HG02870 (cell line): Measurements from ENCODE around the gene GCH1.
"Not testable (repeated sequence)": the region's sequence is repeated elsewhere in the genome, so short reads cannot be mapped to it uniquely, and the experiment has no call there.

Experiments
- ATAC-seq: cut with Tn5 transposase; IDR thresholded peaks from one replicate; pipeline ENCODE4 v1.9.1; 2021; ENCODE audit warnings: mild to moderate bottlenecking, moderate library complexity; ENCODE audit not compliant: unreplicated experiment

The GCH1 gene

DNA sequence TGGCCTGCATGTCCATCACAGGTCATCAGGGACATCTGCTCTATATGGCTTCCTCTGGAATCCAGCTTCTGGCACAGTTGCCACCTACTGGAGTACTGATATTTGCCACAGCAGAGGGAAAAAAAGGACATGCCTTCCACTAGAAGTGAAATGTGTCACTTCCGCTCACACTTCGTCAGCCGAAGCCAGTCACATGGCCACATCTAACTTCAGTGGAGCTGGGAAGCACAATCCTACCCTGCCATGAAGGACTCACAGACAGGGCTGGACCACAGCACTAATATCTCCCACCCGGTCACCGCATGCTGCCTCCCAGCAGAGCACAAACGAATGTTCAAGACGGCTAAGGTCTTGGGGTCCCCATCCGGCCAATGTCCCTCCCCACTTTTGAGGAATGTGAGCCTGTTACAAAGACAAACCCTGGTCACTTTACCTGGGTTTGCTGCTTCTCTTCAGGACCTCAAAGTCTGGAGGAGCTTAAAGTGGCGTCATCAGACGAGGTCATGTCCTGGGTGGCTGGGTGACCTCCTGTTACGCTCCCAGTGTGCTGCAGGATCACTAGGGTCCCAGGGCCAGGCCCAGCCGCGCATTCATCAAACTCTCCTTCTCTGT is 98.6 kb downstream of the GCH1 start:
- ATAC-seq, result no peak

DNA sequence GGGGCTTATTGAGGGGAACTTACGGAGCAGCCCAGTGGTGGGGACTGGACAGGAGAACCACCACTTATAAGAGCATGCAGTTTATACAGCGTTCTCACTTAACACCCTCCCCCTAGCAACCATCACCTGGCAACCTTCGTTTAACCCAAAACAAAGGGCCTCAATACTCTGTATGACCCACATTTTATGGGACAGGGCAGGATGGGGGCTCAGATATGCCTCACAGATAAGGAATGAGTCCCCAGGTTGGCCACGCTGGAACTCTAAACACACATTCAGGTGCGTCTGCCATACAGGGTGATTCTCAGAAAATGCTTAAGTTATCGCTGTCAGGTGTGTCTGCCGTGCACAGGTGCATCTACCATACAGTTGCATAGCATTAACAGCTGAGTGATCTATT is 99.2 kb downstream of the GCH1 start:
- ATAC-seq, result no peak

DNA sequence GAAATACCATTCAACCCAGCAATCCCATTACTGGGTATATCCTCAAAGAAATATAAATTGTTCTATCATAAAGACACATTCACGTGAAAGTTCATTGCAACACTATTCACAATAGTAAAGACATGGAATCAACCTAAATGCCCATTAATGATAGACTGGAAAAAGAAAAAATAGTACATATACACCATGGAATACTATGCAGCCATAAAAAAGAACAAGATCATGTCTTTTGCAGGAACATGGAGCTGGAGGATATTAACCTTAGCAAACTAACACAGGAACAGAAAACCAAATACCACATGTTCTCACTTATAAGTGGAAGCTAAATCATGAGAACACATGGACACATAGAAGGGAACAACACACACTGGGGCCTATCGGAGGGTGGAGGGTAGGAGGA is 101.1 kb downstream of the GCH1 start:
- ATAC-seq, result not testable (repeated sequence)

DNA sequence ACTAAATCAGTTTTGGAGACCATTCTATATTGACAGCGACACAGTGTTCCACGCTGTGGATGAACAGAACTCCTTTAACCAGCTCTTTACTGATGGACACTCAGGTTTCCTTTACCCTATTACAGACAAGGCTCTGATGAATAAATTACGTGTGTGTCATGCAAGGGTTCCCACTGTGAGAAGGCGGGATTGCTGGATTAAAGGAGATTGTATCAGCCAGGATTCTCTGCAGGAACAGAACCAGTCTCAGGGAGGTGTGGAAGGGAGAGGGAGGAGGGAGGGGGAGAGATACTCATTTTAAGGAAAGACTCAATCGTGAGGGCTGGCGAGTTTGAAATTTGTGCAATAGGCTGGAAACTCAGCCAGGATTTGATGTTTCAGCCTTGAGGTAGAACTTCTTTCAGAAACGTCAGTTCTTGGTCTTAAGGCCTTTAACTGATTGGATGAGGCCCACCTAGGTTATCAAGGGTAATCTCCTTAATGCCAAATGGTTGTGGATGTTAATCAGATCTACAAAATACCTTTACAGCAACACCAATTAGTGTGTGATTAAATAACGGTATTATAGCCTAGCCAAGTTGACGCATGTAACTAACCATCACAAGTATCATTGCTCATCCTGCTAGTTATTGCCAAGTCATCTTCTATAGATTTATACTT is 104.0 kb downstream of the GCH1 start:
- no peak for ATAC-seq

DNA sequence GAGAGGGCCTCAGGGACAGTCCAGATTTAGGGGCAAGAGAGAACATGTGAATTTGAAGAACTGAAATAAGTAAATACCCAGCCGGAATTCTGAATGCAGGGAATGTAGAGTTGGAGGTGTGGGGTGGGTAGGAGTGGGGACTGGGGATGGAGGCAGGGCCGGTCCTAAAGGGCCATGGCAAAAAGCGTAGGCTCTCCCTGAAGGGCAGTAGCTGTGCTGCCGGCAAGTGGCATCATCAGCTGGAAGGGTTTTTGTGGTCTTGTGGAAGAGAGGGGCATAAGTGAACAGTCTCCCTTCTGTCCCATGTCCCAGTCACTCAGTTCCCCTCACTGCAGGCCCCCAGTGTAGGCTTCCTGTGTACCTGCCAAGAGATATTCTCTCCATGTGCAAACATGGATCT is 104.6 kb downstream of the GCH1 start:
- ATAC-seq, result no peak

DNA sequence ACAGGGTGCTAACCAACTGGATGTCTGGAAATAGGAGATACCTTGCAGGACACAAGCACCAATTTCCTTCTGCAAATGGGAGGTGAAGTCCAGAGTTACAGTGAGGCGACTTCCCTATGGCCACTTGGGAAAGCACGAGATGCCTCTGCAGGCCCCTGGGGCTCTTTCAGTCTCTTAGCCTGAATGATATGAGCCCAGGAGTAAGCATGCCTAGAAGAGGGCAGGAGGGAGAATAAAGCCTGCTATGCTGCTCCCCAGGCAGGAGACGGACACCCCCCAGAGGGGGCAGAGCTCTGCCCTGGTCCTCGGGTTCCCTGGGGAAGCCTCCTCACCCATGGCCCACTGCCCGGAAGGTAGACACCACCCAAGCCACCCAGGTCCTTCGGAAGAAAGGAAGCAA is 105.1 kb downstream of the GCH1 start:
- ATAC-seq, result no peak

DNA sequence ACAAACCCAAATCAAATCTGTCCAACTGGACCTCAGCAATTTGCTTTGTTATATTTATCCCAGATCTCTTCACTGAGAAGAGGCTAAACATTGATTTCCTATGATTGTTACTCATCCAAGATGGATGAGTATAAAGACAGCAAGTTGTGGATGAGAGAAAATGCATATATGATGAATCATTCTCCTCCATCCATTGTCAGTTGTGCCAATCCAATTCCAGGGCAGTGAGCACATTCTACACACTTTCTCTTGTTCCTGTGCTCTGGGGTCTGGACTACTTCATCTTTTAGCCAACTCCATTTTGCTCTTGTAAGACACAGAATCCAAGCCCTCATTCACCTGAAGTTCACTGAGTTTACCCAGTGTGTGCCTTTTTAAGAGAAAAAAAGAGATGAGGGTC is 105.7 kb downstream of the GCH1 start:
- ATAC-seq, result no peak

DNA sequence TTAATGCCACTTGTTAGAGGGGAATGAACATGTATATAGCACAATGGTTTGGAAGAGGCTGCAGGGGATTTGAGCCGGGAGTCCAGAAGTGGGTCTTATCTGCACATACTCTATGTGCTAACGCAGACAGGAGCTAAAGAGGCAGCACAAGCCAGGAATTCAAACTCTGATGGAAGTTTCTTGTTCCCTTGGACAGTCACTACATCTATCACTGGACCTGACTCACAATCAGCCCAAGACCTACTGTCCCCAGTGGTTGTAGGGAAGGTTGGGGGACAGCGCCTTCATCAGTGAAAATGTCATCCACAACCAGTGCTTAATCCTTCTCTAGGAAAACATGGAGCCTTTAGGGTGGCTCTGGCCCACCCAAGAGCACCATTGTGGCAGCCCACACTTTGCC is 107.8 kb downstream of the GCH1 start:
- no peak for ATAC-seq

DNA sequence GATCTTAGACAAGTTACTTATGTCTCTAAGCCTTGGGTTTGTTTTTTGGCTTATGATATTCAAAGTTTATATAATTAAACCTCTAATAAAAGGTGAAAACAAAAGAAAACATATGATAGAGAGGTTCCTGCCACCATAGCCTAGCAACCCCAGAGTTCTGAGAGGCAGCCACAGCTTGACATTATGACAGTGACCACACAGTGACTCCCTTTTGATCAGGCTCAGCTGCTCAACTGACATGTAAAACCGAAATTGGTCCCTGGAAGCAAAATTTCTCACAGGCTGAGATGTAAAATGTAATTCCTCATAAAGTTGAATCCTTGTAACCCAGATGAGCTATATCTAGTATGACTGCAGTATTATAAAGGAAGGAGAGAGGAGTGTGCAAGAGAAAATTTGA is 108.5 kb downstream of the GCH1 start:
- no peak for ATAC-seq

DNA sequence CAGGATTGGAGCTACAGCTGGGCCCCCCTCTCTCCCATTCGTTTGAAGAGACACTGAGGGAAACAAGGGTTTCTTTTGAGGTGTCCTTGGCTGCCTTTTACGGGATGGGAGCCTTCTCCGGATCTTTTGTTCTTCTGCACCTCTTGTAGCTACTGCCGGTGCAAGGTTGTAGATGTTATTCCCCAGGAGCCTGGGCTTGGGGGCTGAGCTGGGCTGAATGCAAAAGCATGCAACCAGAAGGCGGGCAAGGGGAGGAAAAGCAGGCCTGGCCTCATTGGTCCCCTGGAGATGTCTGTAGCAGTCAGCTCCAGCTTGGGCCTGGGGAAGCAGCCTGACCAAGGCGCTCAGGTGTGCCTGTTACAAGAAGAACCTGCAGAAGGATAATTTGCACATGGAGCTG is 110.3 kb downstream of the GCH1 start:
- ATAC-seq, result no peak
